Measurements from ENCODE around the gene SBNO2. TPM values are rescaled to one million over a fixed set of nuclear protein-coding genes. Genes with fewer than 3 reads are reported as not detected.

SBNO2 gene
- total and polyA plus RNA-seq, 4 donors: 45.6 to 155 (median 95.9) TPM

DNA sequence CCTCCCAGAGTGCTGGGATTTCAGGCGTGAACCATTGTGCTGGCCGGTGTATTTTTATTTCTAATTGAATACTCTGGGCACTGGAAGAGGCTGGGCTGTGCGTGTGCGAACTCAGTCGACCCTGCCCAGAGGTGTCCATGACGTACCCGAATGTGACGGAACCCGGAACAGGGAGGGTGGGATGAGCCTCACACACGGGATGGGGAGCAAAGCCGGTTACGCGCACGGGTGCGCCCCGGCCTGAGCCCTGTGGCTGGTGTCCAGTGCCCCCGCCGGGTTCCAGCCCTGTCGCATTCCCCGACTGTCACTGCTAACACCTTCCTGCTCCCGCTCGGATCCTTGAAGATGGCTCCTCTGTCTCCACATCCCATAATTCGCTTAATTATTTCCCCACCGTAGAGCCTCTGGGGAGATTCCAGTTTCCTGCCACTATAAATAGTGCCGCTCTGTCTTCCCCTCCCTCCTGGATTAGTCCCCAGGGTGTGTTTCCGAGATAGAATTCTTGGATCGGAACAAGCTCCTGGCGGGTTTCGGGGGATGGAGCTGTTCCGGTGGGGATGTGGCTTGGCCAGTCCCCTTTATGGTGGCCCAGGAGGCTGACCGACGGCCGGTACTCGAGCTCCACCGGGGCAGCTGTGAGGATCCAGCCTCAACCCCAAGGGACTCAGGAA lies 22.0 kb downstream of the SBNO2 start:
- H3K27ac ChIP-seq (ENCODE audit: low read depth in 1 of 2, low read length in 1 of 2): peak overlapping the region; percentile 30 to 90
- no peaks in the 10 kb centered on the region for H3K27me3 ChIP-seq (ENCODE audit: control insufficient read depth in 3 of 3, insufficient read depth in 3 of 3, low read length in 2 of 3)
- H3K9ac ChIP-seq (ENCODE audit: insufficient read depth in 1 of 2, low read length in 2 of 2): no peak overlapping the region
- H3K4me1 ChIP-seq (ENCODE audit: control insufficient read depth in 5 of 5, insufficient read depth in 5 of 5, low read length in 5 of 5): peaks cover 0 to 43% (median 14%) of the 10 kb centered on the region in 5 donors
- DNase-seq (no peak), ATAC-seq (ENCODE audit: insufficient read depth, low FRiP score) (no peak)
- TF ChIP-seq, protein P1, sequence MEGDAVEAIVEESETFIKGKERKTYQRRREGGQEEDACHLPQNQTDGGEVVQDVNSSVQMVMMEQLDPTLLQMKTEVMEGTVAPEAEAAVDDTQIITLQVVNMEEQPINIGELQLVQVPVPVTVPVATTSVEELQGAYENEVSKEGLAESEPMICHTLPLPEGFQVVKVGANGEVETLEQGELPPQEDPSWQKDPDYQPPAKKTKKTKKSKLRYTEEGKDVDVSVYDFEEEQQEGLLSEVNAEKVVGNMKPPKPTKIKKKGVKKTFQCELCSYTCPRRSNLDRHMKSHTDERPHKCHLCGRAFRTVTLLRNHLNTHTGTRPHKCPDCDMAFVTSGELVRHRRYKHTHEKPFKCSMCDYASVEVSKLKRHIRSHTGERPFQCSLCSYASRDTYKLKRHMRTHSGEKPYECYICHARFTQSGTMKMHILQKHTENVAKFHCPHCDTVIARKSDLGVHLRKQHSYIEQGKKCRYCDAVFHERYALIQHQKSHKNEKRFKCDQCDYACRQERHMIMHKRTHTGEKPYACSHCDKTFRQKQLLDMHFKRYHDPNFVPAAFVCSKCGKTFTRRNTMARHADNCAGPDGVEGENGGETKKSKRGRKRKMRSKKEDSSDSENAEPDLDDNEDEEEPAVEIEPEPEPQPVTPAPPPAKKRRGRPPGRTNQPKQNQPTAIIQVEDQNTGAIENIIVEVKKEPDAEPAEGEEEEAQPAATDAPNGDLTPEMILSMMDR (IDR thresholded peaks at IDR 0.05; ENCODE audit: control extremely low read depth, extremely low read depth): no peak
- H3K36me3 ChIP-seq (ENCODE audit: control insufficient read depth in 4 of 4, insufficient read depth in 4 of 4, low read length in 4 of 4): peaks cover 0 to 52% (median 1%) of the 10 kb centered on the region in 4 donors
- WGBS, 2 donors: 77 to 80% methylated on average over 35 of the region's 35 CpGs
- no peaks in the 10 kb centered on the region for H3K9me3 ChIP-seq (ENCODE audit: control insufficient read depth in 4 of 4, insufficient read depth in 3 of 4, low read length in 3 of 4)
- H3K4me3 ChIP-seq: no peak overlapping the region

DNA sequence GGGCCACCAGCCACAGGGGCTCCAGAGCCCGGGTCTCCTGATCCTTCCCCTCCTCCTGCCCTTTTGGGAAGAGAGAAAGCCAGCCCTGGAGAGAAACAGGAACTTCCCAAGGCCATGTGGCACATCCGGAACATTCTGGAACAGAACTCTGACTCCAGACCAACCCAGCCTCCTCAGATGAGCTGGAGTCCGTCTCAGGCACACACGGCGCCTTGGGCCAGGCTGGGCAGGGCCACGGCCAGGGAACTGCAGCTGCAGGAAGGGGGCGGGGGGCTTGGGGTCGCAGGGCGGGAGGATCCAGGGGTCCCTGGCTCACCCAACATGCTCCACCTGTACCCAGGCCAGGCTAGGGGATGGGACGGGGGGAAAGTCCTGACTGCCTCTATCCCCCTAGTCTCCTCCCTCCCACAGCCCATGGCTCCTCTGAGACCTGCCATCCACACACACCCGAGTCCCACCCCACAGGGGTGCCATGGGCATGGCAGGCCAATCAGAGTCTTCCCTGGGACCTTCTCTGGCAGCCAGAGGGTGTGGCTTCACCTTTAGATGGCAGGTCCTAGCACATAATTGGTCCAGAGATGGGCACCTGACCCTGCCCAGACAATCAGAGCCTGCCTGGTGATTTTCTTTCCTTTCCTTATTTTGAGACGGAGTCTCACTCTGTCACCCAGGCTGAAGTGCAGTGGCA lies 22.9 kb downstream of the SBNO2 start:
- Histone ChIP-seq H3K9ac (ENCODE audit: insufficient read depth in 1 of 2, low read length in 2 of 2) (no peak overlapping the region), H3K36me3 (ENCODE audit: control insufficient read depth in 4 of 4, insufficient read depth in 4 of 4, low read length in 4 of 4) (peaks cover 0 to 60% (median 1%) of the 10 kb centered on the region in 4 donors), H3K4me1 (ENCODE audit: control insufficient read depth in 5 of 5, insufficient read depth in 5 of 5, low read length in 5 of 5) (peaks cover 0 to 40% (median 14%) of the 10 kb centered on the region in 5 donors), H3K27me3 (ENCODE audit: control insufficient read depth in 3 of 3, insufficient read depth in 3 of 3, low read length in 2 of 3) (no peaks in the 10 kb centered on the region), H3K27ac (ENCODE audit: low read depth in 1 of 2, low read length in 1 of 2) (peak overlapping the region in 1 of 2 donors; percentile 90), H3K4me3 (no peak overlapping the region), H3K9me3 (ENCODE audit: control insufficient read depth in 4 of 4, insufficient read depth in 3 of 4, low read length in 3 of 4) (no peaks in the 10 kb centered on the region)
- TF ChIP-seq, protein P1 (IDR thresholded peaks at IDR 0.05; ENCODE audit: control extremely low read depth, extremely low read depth): no peak
- ATAC-seq (ENCODE audit: insufficient read depth, low FRiP score) (no peak), DNase-seq (no peak)
- 73 to 91% methylated on average over 12 of the region's 12 CpGs for WGBS, 2 donors

DNA sequence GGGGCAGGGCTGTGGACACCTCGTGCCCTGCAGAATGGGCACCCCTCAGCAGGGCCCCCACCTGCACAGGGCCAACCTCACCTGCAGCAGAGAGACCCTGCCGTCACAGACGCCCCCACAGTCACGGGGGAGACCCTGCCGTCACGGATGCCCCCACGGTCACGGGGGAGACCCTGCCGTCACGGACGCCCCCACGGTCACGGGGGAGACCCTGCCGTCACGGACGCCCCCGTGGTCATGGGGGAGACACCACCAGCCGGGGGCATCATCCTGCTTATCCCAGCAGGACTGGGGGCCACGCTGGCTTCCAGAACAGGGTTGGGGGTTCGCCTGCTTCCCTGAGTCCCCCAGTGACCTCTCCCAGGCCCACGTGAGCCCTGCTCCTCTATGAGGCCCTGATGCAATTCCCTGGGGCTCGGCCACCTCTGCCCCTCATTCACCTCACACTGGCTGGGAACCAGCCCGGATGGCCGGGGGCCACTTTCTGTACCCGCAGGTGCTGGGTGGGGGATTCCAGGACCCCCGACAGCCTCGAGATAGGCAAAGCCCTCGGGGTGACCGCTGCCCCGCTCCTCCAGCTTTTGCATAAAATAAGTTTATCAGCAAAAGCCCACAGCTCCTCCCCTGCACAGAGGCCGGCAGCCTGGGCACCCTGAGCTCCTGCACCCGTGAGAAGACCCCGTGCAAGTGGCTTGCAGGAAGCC lies 23.6 kb downstream of the SBNO2 start:
- Histone ChIP-seq H3K27me3 (ENCODE audit: control insufficient read depth in 3 of 3, insufficient read depth in 3 of 3, low read length in 2 of 3) (no peaks in the 10 kb centered on the region), H3K27ac (ENCODE audit: low read depth in 1 of 2, low read length in 1 of 2) (peak overlapping the region in 1 of 2 donors; percentile 90), H3K4me3 (no peak overlapping the region), H3K36me3 (ENCODE audit: control insufficient read depth in 4 of 4, insufficient read depth in 4 of 4, low read length in 4 of 4) (peaks cover 0 to 67% (median 1%) of the 10 kb centered on the region in 4 donors), H3K9me3 (ENCODE audit: control insufficient read depth in 4 of 4, insufficient read depth in 3 of 4, low read length in 3 of 4) (no peaks in the 10 kb centered on the region), H3K4me1 (ENCODE audit: control insufficient read depth in 5 of 5, insufficient read depth in 5 of 5, low read length in 5 of 5) (peaks cover 0 to 33% (median 10%) of the 10 kb centered on the region in 5 donors), H3K9ac (ENCODE audit: insufficient read depth in 1 of 2, low read length in 2 of 2) (no peak overlapping the region)
- ATAC-seq (ENCODE audit: insufficient read depth, low FRiP score) (no peak), DNase-seq (no peak)
- TF ChIP-seq, protein P1 (IDR thresholded peaks at IDR 0.05; ENCODE audit: control extremely low read depth, extremely low read depth): no peak
- WGBS, 2 donors: 88 to 91% methylated on average over 32 to 33 of the region's 33 CpGs
